Brain microvascular endothelial cell (primary cell): ENCODE measurements around the gene UGT3A2.

Experiments
- DNase-seq: peaks from one replicate; pipeline ENCODE4 v3.0.0-alpha.2; 2020
- H3K27ac ChIP-seq: fragments of 250-450 bp; sonication (Bioruptor Pico); 2 replicates; pipeline ENCODE4 v1.5.1; 2020; ENCODE audit warnings: mild to moderate bottlenecking, moderate library complexity
- H3K27me3 ChIP-seq: fragments of 250-450 bp; sonication (Bioruptor Pico); replicated peaks from 2 replicates; pipeline ENCODE4 v1.5.1; 2020; ENCODE audit warnings: mild to moderate bottlenecking
- H3K36me3 ChIP-seq: fragments of 250-450 bp; sonication (Bioruptor Pico); replicated peaks from 2 replicates; pipeline ENCODE4 v1.5.1; 2020; ENCODE audit warnings: mild to moderate bottlenecking
- H3K4me3 ChIP-seq: 2 replicates; pipeline ENCODE4 v1.5.1; 2011; ENCODE audit warnings: low read depth, mild to moderate bottlenecking, control low read depth, low read length, moderate library complexity
- in situ Hi-C: cut with HindIII; loops from 2 replicates; pipeline ENCODE4 v1.10.0; 2017; ENCODE audit warnings: low sequenced_read_pairs, low pct_ligation_motif_present
- TF ChIP-seq, protein P1 (sequence below): IDR thresholded peaks from 2 replicates; pipeline ENCODE4 v1.5.1; 2011; ENCODE audit warnings: low read depth, mild to moderate bottlenecking, moderate library complexity, low read length, control low read depth, inconsistent platforms; ENCODE audit errors: missing control alignments

UGT3A2 gene

DNA sequence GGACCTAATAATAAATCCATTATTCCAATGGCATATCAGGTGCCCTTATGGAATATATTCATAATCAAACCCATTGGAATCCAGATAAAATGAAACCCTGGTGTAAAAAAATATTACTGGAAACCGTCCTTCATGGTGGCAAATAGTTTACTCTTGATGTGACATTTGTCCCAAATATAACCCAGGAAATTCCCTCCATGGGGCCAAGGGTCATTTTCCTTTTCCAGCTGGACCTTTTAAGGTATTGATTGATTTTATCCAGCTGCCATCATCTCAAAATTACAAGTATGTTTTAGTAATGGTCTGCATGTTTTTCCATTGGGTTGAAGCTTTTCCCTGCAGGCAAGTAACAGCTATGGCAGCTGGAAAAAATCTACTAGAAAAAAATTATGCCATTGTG is 67.1 kb downstream of the UGT3A2 start:
- H3K27me3 ChIP-seq, result no peaks in the 10 kb centered on the region
- no peak overlapping the region for H3K27ac ChIP-seq
- in situ Hi-C loops, result no loop called here
- no peak for DNase-seq
- TF ChIP-seq, protein P1, sequence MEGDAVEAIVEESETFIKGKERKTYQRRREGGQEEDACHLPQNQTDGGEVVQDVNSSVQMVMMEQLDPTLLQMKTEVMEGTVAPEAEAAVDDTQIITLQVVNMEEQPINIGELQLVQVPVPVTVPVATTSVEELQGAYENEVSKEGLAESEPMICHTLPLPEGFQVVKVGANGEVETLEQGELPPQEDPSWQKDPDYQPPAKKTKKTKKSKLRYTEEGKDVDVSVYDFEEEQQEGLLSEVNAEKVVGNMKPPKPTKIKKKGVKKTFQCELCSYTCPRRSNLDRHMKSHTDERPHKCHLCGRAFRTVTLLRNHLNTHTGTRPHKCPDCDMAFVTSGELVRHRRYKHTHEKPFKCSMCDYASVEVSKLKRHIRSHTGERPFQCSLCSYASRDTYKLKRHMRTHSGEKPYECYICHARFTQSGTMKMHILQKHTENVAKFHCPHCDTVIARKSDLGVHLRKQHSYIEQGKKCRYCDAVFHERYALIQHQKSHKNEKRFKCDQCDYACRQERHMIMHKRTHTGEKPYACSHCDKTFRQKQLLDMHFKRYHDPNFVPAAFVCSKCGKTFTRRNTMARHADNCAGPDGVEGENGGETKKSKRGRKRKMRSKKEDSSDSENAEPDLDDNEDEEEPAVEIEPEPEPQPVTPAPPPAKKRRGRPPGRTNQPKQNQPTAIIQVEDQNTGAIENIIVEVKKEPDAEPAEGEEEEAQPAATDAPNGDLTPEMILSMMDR, result no peak
- no peak overlapping the region for H3K4me3 ChIP-seq
- H3K36me3 ChIP-seq, result no peaks in the 10 kb centered on the region

DNA sequence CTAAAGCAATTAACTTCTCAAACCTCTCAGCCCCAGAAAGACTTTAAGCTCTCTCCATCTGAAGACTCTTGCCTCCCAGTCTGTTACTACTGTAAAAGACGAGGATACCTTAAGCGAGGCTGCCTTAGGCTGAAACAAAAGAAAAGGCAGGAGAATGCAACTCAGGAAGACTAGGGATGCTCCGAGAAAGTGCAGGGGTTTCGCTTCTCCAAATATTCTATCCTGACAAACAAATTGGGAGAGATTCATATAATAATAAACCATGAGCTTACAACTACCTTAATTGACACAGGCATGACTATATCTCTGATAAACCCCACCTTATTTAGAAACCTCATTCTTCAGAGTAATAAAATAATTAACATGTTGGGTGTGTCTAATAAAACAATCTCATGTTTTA is 70.6 kb downstream of the UGT3A2 start:
- Histone ChIP-seq H3K36me3 (no peaks in the 10 kb centered on the region), H3K27me3 (no peaks in the 10 kb centered on the region), H3K4me3 (no peak overlapping the region), H3K27ac (no peak overlapping the region)
- TF ChIP-seq, protein P1, result no peak
- in situ Hi-C loops, result no loop called here
- no peak for DNase-seq

GRCh38 chr5:35990941-35991611 is 75.6 kb downstream of the UGT3A2 start, which contains the start of gene UGT3A1:
UGT3A1 (minus strand) TSS chr5:35991390; CDS start chr5:35991240, 150 bp downstream.
- no peak within 1 kb of the TSS for H3K27ac ChIP-seq
- H3K4me3 ChIP-seq, result no peak within 1 kb of the TSS

DNA sequence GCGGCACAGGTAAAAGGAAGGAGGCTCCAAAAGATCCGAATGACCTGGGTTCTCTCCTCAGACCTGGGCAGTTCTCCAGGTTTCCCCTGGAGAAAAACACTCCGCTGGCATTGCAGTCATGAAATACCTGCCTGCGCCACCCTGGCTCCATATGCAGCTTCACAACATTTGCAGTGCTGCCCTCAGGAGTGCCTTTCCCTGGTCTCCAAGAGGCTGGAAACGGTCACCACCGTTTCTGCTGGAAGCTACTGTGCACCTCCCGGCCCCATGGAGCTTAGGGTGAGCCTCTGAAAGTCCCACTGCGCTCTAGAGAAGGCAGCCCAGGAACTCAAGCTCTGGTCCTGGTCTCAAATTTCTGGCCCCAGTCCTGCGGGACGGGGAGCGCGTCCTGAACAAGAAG is 76.2 kb downstream of the UGT3A2 start:
- Histone ChIP-seq H3K27me3 (no peaks in the 10 kb centered on the region), H3K27ac (no peak overlapping the region), H3K36me3 (no peaks in the 10 kb centered on the region), H3K4me3 (no peak overlapping the region)
- TF ChIP-seq, protein P1, result no peak
- DNase-seq, result no peak
- in situ Hi-C loops, result no loop called here

More at GRCh38 chr5:35990941-35991611, 75.6 kb downstream of the UGT3A2 start, which contains the start of gene UGT3A1:
- in situ Hi-C loops, result no loop called here
- Histone ChIP-seq H3K27me3 (no peaks in the 10 kb centered on the region), H3K36me3 (no peaks in the 10 kb centered on the region)
- DNase-seq, result no peak
- TF ChIP-seq, protein P1, result no peak

- Histone ChIP-seq H3K27me3 (no peaks in the 10 kb centered on the region), H3K27ac (no peak overlapping the region), H3K4me3 (no peak overlapping the region), H3K36me3 (no peaks in the 10 kb centered on the region)
- TF ChIP-seq, protein P1, result no peak
- DNase-seq, result no peak
- in situ Hi-C loops, result no loop called here
These were observed 78.2 kb downstream of the UGT3A2 start for GRCh38 chr5:35988529-35988928.

DNA sequence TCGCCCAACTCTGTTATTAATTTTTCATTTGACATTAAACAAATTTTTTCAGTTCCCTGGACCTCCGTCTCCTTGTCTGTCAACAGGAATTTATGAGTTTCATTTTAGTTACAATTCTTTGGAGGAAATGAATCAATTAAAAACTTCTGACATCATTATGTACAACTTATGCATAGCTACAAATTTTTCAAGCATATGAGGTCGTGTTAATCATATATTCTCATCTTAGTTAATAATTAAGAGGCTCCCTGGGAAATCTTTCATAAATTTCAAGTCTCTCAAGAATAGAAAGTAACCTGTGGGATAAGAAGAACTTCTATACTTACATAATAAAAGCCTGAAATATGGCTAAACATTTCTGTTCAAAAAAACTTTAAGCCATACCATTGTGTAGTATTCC is 78.9 kb downstream of the UGT3A2 start:
- Histone ChIP-seq H3K4me3 (no peak overlapping the region), H3K27me3 (no peaks in the 10 kb centered on the region), H3K27ac (no peak overlapping the region), H3K36me3 (no peaks in the 10 kb centered on the region)
- in situ Hi-C loops, result no loop called here
- TF ChIP-seq, protein P1, result no peak
- DNase-seq, result no peak
